Neural crest cell (in vitro differentiated cells): Measurements from ENCODE around the gene SF1. TPM values are rescaled to one million over a fixed set of nuclear protein-coding genes. Genes with fewer than 3 reads are reported as not detected.
"Not testable (repeated sequence)": the region's sequence is repeated elsewhere in the genome, so short reads cannot be mapped to it uniquely, and the experiment has no call there.

ENCODE experiments used
- DNase-seq: peaks from one replicate; pipeline ENCODE4 v3.0.0; 2021; ENCODE audit warnings: low read depth, mixed read lengths, low spot score
- H3K27ac Mint-ChIP-seq: one replicate; pipeline ENCODE4 v1.8.0; 2021; ENCODE audit warnings: mild to moderate bottlenecking, mixed read lengths; ENCODE audit not compliant: unreplicated experiment
- H3K27me3 Mint-ChIP-seq: 2 replicates; pipeline ENCODE4 v1.8.0; 2021; ENCODE audit warnings: low read depth, mild to moderate bottlenecking, mixed read lengths
- H3K36me3 Mint-ChIP-seq: 2 replicates; pipeline ENCODE4 v1.8.0; 2021; ENCODE audit warnings: low read depth, mild to moderate bottlenecking, mixed read lengths
- H3K4me1 Mint-ChIP-seq: 2 replicates; pipeline ENCODE4 v1.8.0; 2021; ENCODE audit warnings: mixed read lengths
- H3K4me3 Mint-ChIP-seq: one replicate; pipeline ENCODE4 v1.8.0; 2021; ENCODE audit warnings: mild to moderate bottlenecking, mixed read lengths
- H3K9me3 Mint-ChIP-seq: 2 replicates; pipeline ENCODE4 v1.8.0; 2021; ENCODE audit warnings: mixed read lengths
- total RNA-seq: library from RNA; stranded (reverse); gene quantifications from 2 replicates; pipeline ENCODE4 v1.2.1, GENCODE V29; 2021
- TF ChIP-seq, protein P1 (sequence below): fragments of 200-600 bp; sonication (generic); conservative IDR thresholded peaks from 2 replicates; pipeline ENCODE4 v1.5.0; 2021; ENCODE audit warnings: antibody characterized with exemption, mild to moderate bottlenecking

Gene SF1
- total RNA-seq, 1 donor from 2014 or later: 592 TPM

DNA sequence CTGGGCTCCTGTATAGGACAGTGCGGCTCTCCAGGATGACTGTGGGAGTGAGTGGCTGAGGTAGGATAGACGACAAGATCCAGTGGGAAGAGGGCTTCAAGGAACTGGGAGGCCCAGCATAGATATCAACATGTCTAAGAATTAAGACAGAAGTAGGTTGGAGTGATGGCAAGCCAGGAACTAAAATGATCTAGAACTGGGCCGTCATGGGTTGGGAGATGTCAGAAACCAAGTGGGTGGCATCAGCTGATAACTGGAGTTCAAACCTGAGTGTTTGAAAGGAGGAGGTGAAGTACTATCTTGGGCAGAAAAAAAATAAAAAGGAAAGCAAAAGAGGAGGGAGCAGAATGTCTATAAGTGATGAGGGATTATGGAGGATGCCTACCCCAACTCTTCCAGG lies 39.1 kb upstream of the SF1 start:
- Mint-ChIP-seq H3K9me3 (no peaks in the 10 kb centered on the region), H3K4me1 (peaks cover 3% of the 10 kb centered on the region), H3K4me3 (no peak overlapping the region), H3K36me3 (no peaks in the 10 kb centered on the region), H3K27me3 (peaks cover 2% of the 10 kb centered on the region), H3K27ac (no peak overlapping the region)
- TF ChIP-seq, protein P1, sequence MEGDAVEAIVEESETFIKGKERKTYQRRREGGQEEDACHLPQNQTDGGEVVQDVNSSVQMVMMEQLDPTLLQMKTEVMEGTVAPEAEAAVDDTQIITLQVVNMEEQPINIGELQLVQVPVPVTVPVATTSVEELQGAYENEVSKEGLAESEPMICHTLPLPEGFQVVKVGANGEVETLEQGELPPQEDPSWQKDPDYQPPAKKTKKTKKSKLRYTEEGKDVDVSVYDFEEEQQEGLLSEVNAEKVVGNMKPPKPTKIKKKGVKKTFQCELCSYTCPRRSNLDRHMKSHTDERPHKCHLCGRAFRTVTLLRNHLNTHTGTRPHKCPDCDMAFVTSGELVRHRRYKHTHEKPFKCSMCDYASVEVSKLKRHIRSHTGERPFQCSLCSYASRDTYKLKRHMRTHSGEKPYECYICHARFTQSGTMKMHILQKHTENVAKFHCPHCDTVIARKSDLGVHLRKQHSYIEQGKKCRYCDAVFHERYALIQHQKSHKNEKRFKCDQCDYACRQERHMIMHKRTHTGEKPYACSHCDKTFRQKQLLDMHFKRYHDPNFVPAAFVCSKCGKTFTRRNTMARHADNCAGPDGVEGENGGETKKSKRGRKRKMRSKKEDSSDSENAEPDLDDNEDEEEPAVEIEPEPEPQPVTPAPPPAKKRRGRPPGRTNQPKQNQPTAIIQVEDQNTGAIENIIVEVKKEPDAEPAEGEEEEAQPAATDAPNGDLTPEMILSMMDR: no peak
- no peak for DNase-seq

DNA sequence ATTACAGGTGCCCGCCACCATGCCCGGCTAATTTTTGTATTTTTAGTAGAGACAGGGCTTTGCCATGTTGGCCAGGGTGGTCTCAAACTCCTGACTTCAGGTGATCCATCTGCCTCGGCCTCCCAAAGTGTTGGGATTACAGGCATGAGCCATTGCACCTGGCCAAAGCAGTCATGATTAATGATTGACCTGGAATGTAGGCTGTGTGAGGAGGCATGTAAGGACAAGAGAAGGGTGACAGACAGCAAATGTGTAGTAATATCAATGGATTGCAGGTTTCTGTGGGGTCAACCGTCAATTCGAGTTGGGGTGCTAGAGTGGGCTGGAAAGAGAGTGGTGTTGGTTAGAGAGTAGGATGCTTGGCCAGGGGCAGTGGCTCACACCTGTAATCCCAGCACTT lies 37.1 kb upstream of the SF1 start:
- H3K36me3 Mint-ChIP-seq, H3K27ac Mint-ChIP-seq, H3K4me3 Mint-ChIP-seq, H3K27me3 Mint-ChIP-seq, H3K9me3 Mint-ChIP-seq, H3K4me1 Mint-ChIP-seq, DNase-seq: not testable (repeated sequence)

DNA sequence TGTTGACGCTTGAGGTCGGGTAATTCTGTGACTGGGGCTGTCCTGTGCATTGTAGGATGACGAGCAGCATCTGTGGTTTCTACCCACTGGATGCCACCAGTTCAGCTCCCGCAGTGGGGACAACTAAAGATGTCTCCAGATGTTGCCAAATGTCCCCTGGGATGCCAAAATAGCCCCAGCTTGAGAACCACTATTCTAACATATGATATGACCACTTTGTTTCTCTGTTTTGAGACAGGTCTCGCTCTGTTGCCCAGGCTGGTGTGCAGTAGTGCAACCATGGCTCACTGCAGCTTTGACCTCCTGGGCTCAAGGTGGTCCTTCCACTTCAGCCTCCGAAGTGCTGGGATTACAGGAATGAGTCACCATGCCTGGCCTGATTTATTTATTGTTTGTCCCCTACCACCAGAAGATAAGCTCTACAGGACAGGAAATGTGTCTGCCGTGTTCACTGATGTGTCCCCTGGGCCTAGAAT lies 36.4 kb upstream of the SF1 start:
- Mint-ChIP-seq H3K36me3 (no peaks in the 10 kb centered on the region), H3K27me3 (peaks cover 2% of the 10 kb centered on the region), H3K4me3 (no peak overlapping the region), H3K27ac (no peak overlapping the region), H3K4me1 (peaks cover 9% of the 10 kb centered on the region), H3K9me3 (no peaks in the 10 kb centered on the region)
- DNase-seq: no peak
- TF ChIP-seq, protein P1: no peak

DNA sequence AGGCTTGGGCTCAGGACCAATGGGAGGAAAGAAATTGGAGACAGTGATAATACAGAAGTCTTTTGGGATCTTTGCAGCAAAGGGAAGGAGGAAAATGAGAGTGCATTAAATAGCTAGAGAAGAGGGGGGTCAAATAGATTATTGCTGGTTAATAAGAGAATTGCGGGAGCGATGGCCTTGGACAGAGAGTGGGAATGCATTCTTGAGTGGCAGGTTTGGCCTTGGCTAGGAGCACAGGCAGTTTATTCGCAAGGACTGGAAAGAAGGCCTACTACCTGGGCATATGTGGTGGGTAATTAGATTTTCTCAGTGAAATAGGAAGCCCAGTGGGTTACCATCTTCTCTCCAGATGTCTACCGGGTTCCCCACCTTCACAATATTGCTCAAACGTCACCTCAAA lies 35.5 kb upstream of the SF1 start:
- Mint-ChIP-seq H3K9me3 (no peaks in the 10 kb centered on the region), H3K4me1 (peaks cover 15% of the 10 kb centered on the region), H3K4me3 (no peak overlapping the region), H3K27me3 (peaks cover 2% of the 10 kb centered on the region), H3K36me3 (no peaks in the 10 kb centered on the region), H3K27ac (no peak overlapping the region)
- TF ChIP-seq, protein P1: no peak
- no peak for DNase-seq

DNA sequence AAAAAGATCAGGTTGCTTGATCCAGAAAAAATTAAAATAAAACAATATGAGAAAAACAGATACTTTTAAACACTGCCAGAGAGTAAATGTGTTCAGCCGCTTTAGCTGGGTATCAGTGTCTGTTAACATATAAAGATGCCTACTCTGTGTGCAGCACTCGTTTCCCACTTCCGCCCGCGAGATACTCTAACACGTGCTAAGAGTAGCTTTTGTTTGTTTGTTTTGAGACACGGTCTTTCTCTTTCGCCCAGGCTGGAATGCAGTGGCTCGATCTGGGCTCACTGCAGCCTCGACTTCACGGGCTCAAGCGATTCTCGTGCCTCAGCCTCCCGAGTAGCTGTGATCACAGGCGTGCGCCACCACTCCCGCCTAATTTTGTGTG lies 32.5 kb upstream of the SF1 start:
- peak overlapping the region; percentile 25 for H3K27ac Mint-ChIP-seq
- peaks cover 3% of the 10 kb centered on the region for H3K36me3 Mint-ChIP-seq
- H3K4me3 Mint-ChIP-seq: peak overlapping the region; percentile 99
- no peaks in the 10 kb centered on the region for H3K9me3 Mint-ChIP-seq
- peaks cover 2% of the 10 kb centered on the region for H3K27me3 Mint-ChIP-seq
- TF ChIP-seq, protein P1: no peak
- peaks cover 20% of the 10 kb centered on the region for H3K4me1 Mint-ChIP-seq
- peak; percentile 23 for DNase-seq

DNA sequence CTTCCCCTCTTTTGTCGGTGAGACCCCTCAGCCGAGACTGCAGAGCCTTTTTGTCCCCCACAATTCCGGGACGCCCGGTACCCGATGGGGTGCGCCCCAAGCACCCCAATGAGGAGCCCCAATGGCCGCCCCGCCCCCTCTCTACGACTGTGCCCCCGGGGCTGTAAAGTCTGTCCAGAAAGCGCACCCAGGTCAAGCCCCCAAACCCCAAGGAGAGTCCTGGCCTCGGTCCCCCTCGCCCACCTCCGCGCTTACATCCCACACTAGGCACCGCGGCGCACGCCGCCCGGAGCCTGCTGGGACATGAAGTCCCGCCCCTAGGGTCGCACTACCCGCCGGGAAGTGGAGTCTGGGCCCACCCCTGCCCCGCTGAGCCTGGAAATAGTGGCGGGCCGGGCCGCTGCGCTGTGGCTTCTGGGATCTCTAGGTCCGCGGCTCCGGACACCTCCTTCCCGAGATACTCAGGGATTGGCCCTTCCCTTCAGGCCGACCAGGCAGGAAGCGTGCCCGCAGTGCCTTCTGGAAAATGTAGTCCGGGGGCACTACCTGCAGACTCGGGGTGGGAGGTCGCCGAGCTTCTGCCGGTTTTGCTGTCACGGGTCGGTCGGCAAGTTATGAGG lies 32.0 kb upstream of the SF1 start, which contains the start of gene MEN1:
Gene MEN1 (minus strand): TSS at position 281 of the 620 bp plus-strand sequence. CDS start 442 bp downstream, outside the sequence.
- peak; percentile 88 for DNase-seq
- H3K27me3 Mint-ChIP-seq: peaks cover under 1% of the 10 kb centered on the region
- peak within 1 kb of the TSS; percentile 99 for H3K4me3 Mint-ChIP-seq
- peaks cover 3% of the 10 kb centered on the region for H3K36me3 Mint-ChIP-seq
- peaks cover 20% of the 10 kb centered on the region for H3K4me1 Mint-ChIP-seq
- peak within 1 kb of the TSS; percentile 90 for H3K27ac Mint-ChIP-seq
- H3K9me3 Mint-ChIP-seq: no peaks in the 10 kb centered on the region
- TF ChIP-seq, protein P1: no peak
